H9 (cell line): ENCODE measurements around the gene PRX. TPM values are rescaled to one million over a fixed set of nuclear protein-coding genes. Genes with fewer than 3 reads are reported as not detected.

ENCODE experiments used
- DNase-seq: peaks from one replicate; pipeline ENCODE4 v3.0.0-alpha.2; 2017
- H2AFZ ChIP-seq: one replicate; pipeline ENCODE4 v1.6.1; 2013; ENCODE audit warnings: mild to moderate bottlenecking, low read length, control low read depth, moderate library complexity
- H2AK5ac ChIP-seq: 2 replicates; pipeline ENCODE4 v1.6.1; 2013; ENCODE audit warnings: low read length, control low read depth, mixed read lengths; ENCODE audit not compliant: insufficient read length
- H2BK120ac ChIP-seq: one replicate; pipeline ENCODE4 v1.6.1; 2013; ENCODE audit warnings: low read depth, mild to moderate bottlenecking, low read length, control low read depth, inconsistent platforms; ENCODE audit not compliant: poor library complexity, severe bottlenecking
- H2BK12ac ChIP-seq: 2 replicates; pipeline ENCODE4 v1.6.1; 2013; ENCODE audit warnings: low read length, control low read depth, mixed read lengths, low read depth; ENCODE audit not compliant: insufficient read length
- H2BK15ac ChIP-seq: 2 replicates; pipeline ENCODE4 v1.6.1; 2013; ENCODE audit warnings: low read depth, low read length, control low read depth
- H2BK20ac ChIP-seq: one replicate; pipeline ENCODE4 v1.6.1; 2013; ENCODE audit warnings: low read depth, mild to moderate bottlenecking, low read length, control low read depth, inconsistent platforms; ENCODE audit not compliant: poor library complexity, severe bottlenecking
- H2BK5ac ChIP-seq: 2 replicates; pipeline ENCODE4 v1.6.1; 2013; ENCODE audit warnings: low read length, control low read depth, mixed read lengths; ENCODE audit not compliant: insufficient read length
- H3K14ac ChIP-seq: 2 replicates; pipeline ENCODE4 v1.6.1; 2013; ENCODE audit warnings: low read length, control low read depth; ENCODE audit not compliant: insufficient read depth
- H3K18ac ChIP-seq: 2 replicates; pipeline ENCODE4 v1.6.1; 2013; ENCODE audit warnings: low read depth, mild to moderate bottlenecking, mixed read lengths, low read length, control low read depth; ENCODE audit not compliant: insufficient read length
- H3K23ac ChIP-seq: 2 replicates; pipeline ENCODE4 v1.6.1; 2013; ENCODE audit warnings: low read length, control low read depth, mixed read lengths, low read depth; ENCODE audit not compliant: insufficient read length
- H3K23me2 ChIP-seq: 2 replicates; pipeline ENCODE4 v1.6.1; 2013; ENCODE audit warnings: low read depth, mild to moderate bottlenecking, mixed read lengths, low read length, control low read depth; ENCODE audit not compliant: insufficient read length, poor library complexity, severe bottlenecking
- H3K27ac ChIP-seq: 2 replicates; pipeline ENCODE4 v1.5.1; 2013; ENCODE audit warnings: low read length, control low read depth, mixed read lengths, low read depth; ENCODE audit not compliant: insufficient read length
- H3K27me3 ChIP-seq: 2 replicates; pipeline ENCODE4 v1.6.1; 2013; ENCODE audit warnings: low read length, control low read depth, inconsistent platforms; ENCODE audit not compliant: insufficient read depth
- H3K4ac ChIP-seq: 2 replicates; pipeline ENCODE4 v1.6.1; 2013; ENCODE audit warnings: low read depth, mild to moderate bottlenecking, control low read depth, inconsistent platforms, low read length, moderate library complexity
- H3K4me1 ChIP-seq: 2 replicates; pipeline ENCODE4 v1.6.1; 2013; ENCODE audit warnings: low read length, control low read depth, inconsistent platforms; ENCODE audit not compliant: insufficient read depth
- H3K4me2 ChIP-seq: 2 replicates; pipeline ENCODE4 v1.6.1; 2013; ENCODE audit warnings: low read length, control low read depth, mixed read lengths; ENCODE audit not compliant: insufficient read length, insufficient read depth
- H3K56ac ChIP-seq: 2 replicates; pipeline ENCODE4 v1.6.1; 2013; ENCODE audit warnings: low read depth, mild to moderate bottlenecking, mixed read lengths, low read length, control low read depth; ENCODE audit not compliant: insufficient read length
- H3K79me1 ChIP-seq: 2 replicates; pipeline ENCODE4 v1.6.1; 2013; ENCODE audit warnings: low read depth, mild to moderate bottlenecking, moderate library complexity, low read length, control low read depth, inconsistent platforms; ENCODE audit not compliant: insufficient read depth, poor library complexity, severe bottlenecking
- H3K79me2 ChIP-seq: 2 replicates; pipeline ENCODE4 v1.6.1; 2013; ENCODE audit warnings: low read length, control low read depth, inconsistent platforms; ENCODE audit not compliant: insufficient read depth
- H3K9ac ChIP-seq: 2 replicates; pipeline ENCODE4 v1.6.1; 2013; ENCODE audit warnings: low read length, control low read depth, mixed read lengths; ENCODE audit not compliant: insufficient read length; ENCODE audit errors: extremely low read depth
- H3K9me3 ChIP-seq: one replicate; pipeline ENCODE4 v1.6.1; 2013; ENCODE audit warnings: low read depth, low read length, inconsistent platforms; ENCODE audit not compliant: control insufficient read depth
- H3T11ph ChIP-seq: one replicate; pipeline ENCODE4 v1.6.1; 2013; ENCODE audit warnings: mild to moderate bottlenecking, low read length, control low read depth, inconsistent platforms
- H4K20me1 ChIP-seq: one replicate; pipeline ENCODE4 v1.6.1; 2013; ENCODE audit not compliant: control insufficient read depth, insufficient read length, insufficient read depth
- H4K5ac ChIP-seq: 2 replicates; pipeline ENCODE4 v1.6.1; 2013; ENCODE audit warnings: low read depth, mild to moderate bottlenecking, mixed read lengths, low read length, control low read depth; ENCODE audit not compliant: insufficient read length
- H4K8ac ChIP-seq: replicated peaks from 2 replicates; pipeline ENCODE4 v1.6.1; 2013; ENCODE audit warnings: low read length, control low read depth, mixed read lengths, low read depth; ENCODE audit not compliant: insufficient read length
- H4K91ac ChIP-seq: 2 replicates; pipeline ENCODE4 v1.6.1; 2013; ENCODE audit warnings: low read depth, mild to moderate bottlenecking, moderate library complexity, mixed read lengths, low read length, control low read depth; ENCODE audit not compliant: insufficient read length
- H3K27ac Mint-ChIP-seq, 3 experiments: 2 replicates in 2 of 3; 3 replicates in 1 of 3; pipeline ENCODE4 v1.8.0; 2020 to 2021; ENCODE audit warnings: mixed read lengths in 3 of 3, mild to moderate bottlenecking in 1 of 3, moderate library complexity in 1 of 3
- H3K27me3 Mint-ChIP-seq: 2 replicates; pipeline ENCODE4 v1.8.0; 2021; ENCODE audit warnings: low read depth, mild to moderate bottlenecking, moderate library complexity, mixed read lengths
- H3K36me3 Mint-ChIP-seq, 3 experiments: 2 replicates in 2 of 3; 3 replicates in 1 of 3; pipeline ENCODE4 v1.8.0; 2020 to 2021; ENCODE audit warnings: low read depth in 3 of 3, mixed read lengths in 3 of 3; ENCODE audit not compliant: insufficient read depth in 1 of 3
- H3K4me1 Mint-ChIP-seq, 2 experiments: 2 replicates each; pipeline ENCODE4 v1.8.0; 2020; ENCODE audit warnings: mixed read lengths in 2 of 2
- H3K4me3 Mint-ChIP-seq, 2 experiments: 2 replicates in 1 of 2; 3 replicates in 1 of 2; pipeline ENCODE4 v1.8.0; 2020 to 2021; ENCODE audit warnings: mild to moderate bottlenecking in 2 of 2, mixed read lengths in 2 of 2, moderate library complexity in 1 of 2
- H3K9me3 Mint-ChIP-seq, 2 experiments: 2 replicates in 1 of 2; 3 replicates in 1 of 2; pipeline ENCODE4 v1.8.0; 2020; ENCODE audit warnings: mild to moderate bottlenecking in 2 of 2, mixed read lengths in 2 of 2, moderate library complexity in 1 of 2
- CTCF ChIP-seq: fragments of 200-600 bp; sonication (generic); conservative IDR thresholded peaks from 3 replicates; pipeline ENCODE4 v1.8.0; 2021; ENCODE audit warnings: antibody characterized with exemption, mild to moderate bottlenecking
- WGBS: extraction: QIAGEN DNeasy Blood & Tissue Kit; methylation state at CpG from one replicate; pipeline ENCODE4 v1.1.7; 2013; ENCODE audit warnings: missing lambda C conversion rate, low lambda C conversion rate, mixed read lengths; ENCODE audit not compliant: insufficient read length; ENCODE audit errors: extremely low coverage; 5-methylcytosine and 5-hydroxymethylcytosine counted together
- total RNA-seq: library from RNA; stranded (reverse); gene quantifications from 2 replicates; pipeline ENCODE4 v1.2.1, GENCODE V29; 2021

Gene PRX
- total RNA-seq, 1 experiment from 2014 or later = 4.0 TPM

GRCh38 chr19:40420766-40421765 is 7.9 kb upstream of the PRX start:
- Histone ChIP-seq H2AFZ (no peak overlapping the region), H2BK20ac (no peak overlapping the region), H3K27ac (no peak overlapping the region), H2BK120ac (no peak overlapping the region), H2BK5ac (no peak overlapping the region), H3K23me2 (peaks cover 11% of the 10 kb centered on the region), H3K79me2 (no peaks in the 10 kb centered on the region), H3K56ac (no peak overlapping the region), H2BK12ac (no peak overlapping the region), H3K4me1 (no peaks in the 10 kb centered on the region; the same call in 1 of the 2 replicates), H3K14ac (peak overlapping the region; percentile 33), H3K27me3 (no peaks in the 10 kb centered on the region), H4K5ac (no peak overlapping the region), H3K79me1 (no peaks in the 10 kb centered on the region), H3K18ac (peak overlapping the region; percentile 59), H3K9me3 (no peaks in the 10 kb centered on the region), H3K4ac (no peak overlapping the region), H3K23ac (no peak overlapping the region), H2BK15ac (no peak overlapping the region), H4K8ac (no peak overlapping the region), H3T11ph (no peak overlapping the region), H4K91ac (no peak overlapping the region), H2AK5ac (no peak overlapping the region), H4K20me1 (no peaks in the 10 kb centered on the region), H3K4me2 (peak overlapping the region; percentile 55), H3K9ac (no peak overlapping the region)
- Mint-ChIP-seq H3K27ac (peak overlapping the region; percentile 95 to 99 (median 96)), H3K36me3 (peaks cover 0 to 5% (median 4%) of the 10 kb centered on the region in 3 experiments; a peak in 3 of 7 replicates), H3K9me3 (peaks cover 0 to 3% of the 10 kb centered on the region in 2 experiments; a peak in 1 of 5 replicates), H3K4me3 (peak overlapping the region; percentile 68 to 80), H3K27me3 (peaks cover 7% of the 10 kb centered on the region), H3K4me1 (peaks cover 23 to 28% of the 10 kb centered on the region in 2 experiments)
- DNase-seq = peak; percentile 89
- TF ChIP-seq CTCF = peak; percentile 98
- no CpG with 5 or more reads among the region's 56 CpGs for WGBS
